Skeletal muscle tissue (tissue), 4 donors: Measurements from ENCODE around the gene TESMIN. TPM values are rescaled to one million over a fixed set of nuclear protein-coding genes. Genes with fewer than 3 reads are reported as not detected.

Experiments
- H3K27ac ChIP-seq: one replicate; pipeline ENCODE4 v1.7.0; 2013; ENCODE audit warnings: mild to moderate bottlenecking, low read depth, low read length, inconsistent platforms
- H3K27me3 ChIP-seq, 3 donors: one replicate each; pipeline ENCODE4 v1.7.0; 2013; ENCODE audit warnings: low read length in 3 of 3; ENCODE audit not compliant: control insufficient read depth in 3 of 3, insufficient read depth in 3 of 3
- H3K36me3 ChIP-seq, 3 donors: one replicate each; pipeline ENCODE4 v1.7.0; 2013; ENCODE audit warnings: low read length in 3 of 3; ENCODE audit not compliant: control insufficient read depth in 3 of 3, insufficient read depth in 3 of 3
- H3K4me1 ChIP-seq, 3 donors: one replicate each; pipeline ENCODE4 v1.7.0; 2013; ENCODE audit warnings: low read length in 3 of 3, mild to moderate bottlenecking in 3 of 3; ENCODE audit not compliant: control insufficient read depth in 3 of 3, insufficient read depth in 3 of 3
- H3K4me3 ChIP-seq, 3 donors: one replicate each; pipeline ENCODE4 v1.7.0; 2013; ENCODE audit warnings: low read length in 3 of 3
- H3K9ac ChIP-seq, 3 donors: one replicate each; pipeline ENCODE4 v1.7.0; 2013; ENCODE audit warnings: low read length in 3 of 3, mild to moderate bottlenecking in 3 of 3, moderate library complexity in 2 of 3, low read depth in 1 of 3
- H3K9me3 ChIP-seq, 3 donors: one replicate each; pipeline ENCODE4 v1.7.0; 2013; ENCODE audit warnings: low read length in 3 of 3; ENCODE audit not compliant: control insufficient read depth in 3 of 3
- total RNA-seq: library from RNA; depleted of rRNA; stranded (reverse); fragments of >200 nt; gene quantifications from one replicate; pipeline ENCODE4 v1.2.3, GENCODE V29; 2014
- donor health status: Osteomylitis.

Gene TESMIN
- total RNA-seq, 1 donor from 2014 or later = not detected

DNA sequence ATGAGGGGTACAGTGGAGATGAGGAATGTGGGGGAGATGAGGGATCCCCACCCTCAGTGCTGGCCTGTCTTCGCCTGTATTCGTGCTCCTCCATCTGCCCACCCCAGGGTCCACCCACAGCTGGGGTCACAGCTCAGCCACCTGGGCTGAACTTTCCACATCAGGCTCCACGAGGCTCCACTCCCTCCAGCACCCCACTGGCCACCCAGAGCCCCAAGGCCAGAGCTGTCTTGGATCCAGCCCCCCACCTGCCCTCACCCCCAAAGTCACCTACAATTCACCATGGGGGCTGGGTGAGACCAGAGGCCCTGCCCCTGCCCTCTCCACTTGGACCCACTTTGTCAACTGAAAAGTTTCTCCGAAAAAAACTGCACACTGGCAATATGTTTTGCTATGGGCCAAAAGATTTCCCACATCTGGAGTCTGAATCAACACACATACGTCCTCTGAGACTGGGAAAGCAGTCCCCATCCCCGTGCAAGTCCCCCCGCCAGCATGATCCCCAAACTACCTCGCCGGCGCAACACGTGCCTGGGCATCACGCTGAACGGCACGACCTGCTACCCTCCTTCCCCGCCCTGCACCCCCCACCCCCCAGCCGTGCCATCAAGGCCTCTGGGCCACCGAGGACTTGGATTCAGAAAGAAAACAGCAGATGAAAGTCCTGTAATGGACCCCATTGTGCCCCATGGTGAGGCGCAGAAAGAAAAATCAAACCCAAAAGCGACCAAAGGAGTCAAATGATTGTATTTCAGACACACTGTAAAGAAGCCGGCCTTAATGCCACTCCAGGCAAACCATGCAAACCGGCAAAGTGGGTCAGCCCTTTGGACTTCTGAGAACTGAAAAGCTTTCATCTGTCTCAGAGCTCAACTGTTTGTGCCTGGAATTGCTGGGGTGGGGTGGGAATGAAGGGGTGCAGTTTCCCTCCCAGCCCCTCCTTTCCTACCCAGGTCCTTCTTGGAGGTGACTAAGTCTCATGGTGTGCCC is 83.5 kb downstream of the TESMIN start:
- peaks cover 26 to 36% (median 31%) of the 10 kb centered on the region in 3 donors for H3K27me3 ChIP-seq
- no peak overlapping the region for H3K9ac ChIP-seq
- no peak overlapping the region for H3K27ac ChIP-seq

DNA sequence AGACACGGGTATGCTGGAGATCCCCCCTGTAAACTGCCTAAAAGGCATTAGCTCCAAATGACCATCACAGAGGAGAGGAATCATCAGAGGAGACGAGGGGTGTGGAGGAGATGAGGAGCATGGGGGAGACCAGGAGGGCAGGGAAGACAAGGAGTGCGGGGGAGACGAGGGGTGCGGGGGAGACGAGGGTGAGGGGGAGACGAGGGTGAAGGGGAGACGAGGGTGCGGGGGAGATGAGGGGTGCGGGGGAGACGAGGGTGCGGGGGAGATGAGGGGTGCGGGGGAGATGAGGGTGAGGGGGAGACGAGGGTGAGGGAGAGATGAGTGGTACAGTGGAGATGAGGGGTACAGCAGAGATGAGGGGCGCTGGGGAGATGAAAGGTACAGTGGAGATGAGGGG is 84.5 kb downstream of the TESMIN start:
- Histone ChIP-seq H3K9me3 (no peaks in the 10 kb centered on the region), H3K4me3 (no peak overlapping the region), H3K36me3 (no peaks in the 10 kb centered on the region), H3K27ac (no peak overlapping the region), H3K9ac (no peak overlapping the region), H3K27me3 (peaks cover 23 to 43% (median 29%) of the 10 kb centered on the region in 3 donors), H3K4me1 (no peaks in the 10 kb centered on the region)

More for the DNA sequence above, 83.5 kb downstream of the TESMIN start:
- Histone ChIP-seq H3K4me1 (no peaks in the 10 kb centered on the region), H3K4me3 (no peak overlapping the region), H3K9me3 (no peaks in the 10 kb centered on the region), H3K36me3 (no peaks in the 10 kb centered on the region)

DNA sequence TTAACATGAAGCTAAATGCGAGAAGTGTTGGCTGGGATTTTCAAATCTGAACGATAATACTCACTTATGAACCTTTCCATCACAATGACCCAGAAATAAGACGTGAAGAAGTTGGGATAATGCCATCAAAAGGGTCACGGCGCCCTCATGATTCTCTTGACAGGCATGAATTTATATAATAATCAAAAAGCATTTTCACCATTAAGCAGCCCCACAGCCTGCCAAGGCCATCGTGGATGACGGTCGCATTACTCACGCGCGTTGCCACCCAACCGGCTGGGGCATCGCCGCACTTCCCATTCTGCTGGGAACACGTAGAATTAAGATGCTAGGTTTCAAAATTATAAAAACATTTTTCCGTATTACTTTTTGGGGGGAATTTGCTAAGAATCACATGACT is 85.9 kb downstream of the TESMIN start:
- H3K27me3 ChIP-seq = peaks cover 29 to 46% (median 33%) of the 10 kb centered on the region in 3 donors
- H3K27ac ChIP-seq = no peak overlapping the region
- H3K4me3 ChIP-seq = no peak overlapping the region
- H3K36me3 ChIP-seq = no peaks in the 10 kb centered on the region
- no peaks in the 10 kb centered on the region for H3K9me3 ChIP-seq
- H3K9ac ChIP-seq = no peak overlapping the region
- no peaks in the 10 kb centered on the region for H3K4me1 ChIP-seq

DNA sequence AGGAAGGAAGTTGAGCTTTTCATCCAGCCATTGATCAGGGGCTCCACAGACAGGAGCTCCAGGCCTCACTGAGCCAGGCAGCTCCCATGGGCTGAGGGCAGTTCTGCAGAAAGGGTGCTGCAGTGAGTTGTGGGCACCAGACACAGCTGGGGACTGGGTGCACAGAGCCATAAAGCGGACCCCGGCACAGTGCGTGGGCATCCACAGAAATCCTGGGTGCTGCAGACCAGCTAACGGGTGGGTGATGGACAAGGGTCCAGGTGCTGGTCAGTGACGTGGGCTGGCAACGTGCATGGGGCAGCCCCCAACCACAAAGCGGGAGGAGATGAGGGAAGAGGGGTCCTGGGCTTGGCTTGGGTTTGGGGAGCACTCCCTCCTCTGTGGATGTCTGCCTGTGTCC is 86.4 kb downstream of the TESMIN start:
- Histone ChIP-seq H3K27ac (no peak overlapping the region), H3K4me3 (no peak overlapping the region), H3K9ac (no peak overlapping the region), H3K27me3 (peaks cover 28 to 46% (median 35%) of the 10 kb centered on the region in 3 donors), H3K4me1 (no peaks in the 10 kb centered on the region), H3K9me3 (no peaks in the 10 kb centered on the region), H3K36me3 (no peaks in the 10 kb centered on the region)

DNA sequence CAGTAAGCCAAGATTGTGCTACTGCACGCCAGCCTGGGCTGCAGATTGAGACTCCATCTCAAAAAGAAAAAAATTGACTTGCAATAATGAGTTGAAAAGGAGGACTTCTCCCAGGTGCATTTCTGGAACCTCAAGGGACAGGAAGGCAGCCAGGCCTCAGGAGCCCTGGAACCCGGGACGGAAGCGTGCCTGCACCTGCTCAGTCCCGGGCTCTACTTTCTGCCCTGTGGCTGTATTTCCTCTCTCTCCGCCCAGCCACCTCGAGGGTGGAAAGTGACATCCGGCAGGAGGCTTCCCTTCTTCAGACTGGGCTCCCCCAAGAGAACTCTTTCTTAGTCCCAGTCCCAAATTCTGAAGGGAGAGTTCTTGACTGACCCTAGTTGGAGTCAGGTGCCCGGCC is 87.2 kb downstream of the TESMIN start:
- H3K9ac ChIP-seq = no peak overlapping the region

DNA sequence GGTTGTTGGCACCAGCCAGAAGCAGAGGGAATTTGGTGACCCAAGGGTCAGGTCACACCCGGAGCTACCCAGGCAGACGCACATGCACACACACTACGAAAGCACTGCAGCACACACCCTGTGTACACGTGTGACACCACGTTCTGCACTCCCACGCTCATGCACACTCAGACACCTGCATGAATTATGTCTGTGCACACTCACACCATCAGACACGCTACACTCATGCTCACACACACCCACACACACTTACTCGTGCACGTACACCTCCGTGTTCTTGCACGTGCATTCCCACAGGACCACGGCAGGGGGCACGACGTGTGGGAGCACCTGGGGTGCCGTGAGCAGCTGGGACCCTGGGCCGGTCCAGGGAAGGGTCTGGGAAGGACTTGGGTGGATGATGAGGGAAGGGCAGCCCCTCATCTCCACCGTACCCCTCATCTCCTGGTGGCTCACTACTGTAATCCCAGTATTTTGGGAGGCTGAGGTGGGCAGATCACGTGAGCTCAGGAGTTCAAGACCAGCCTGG is 87.8 kb downstream of the TESMIN start:
- H3K9me3 ChIP-seq = no peaks in the 10 kb centered on the region
- H3K27me3 ChIP-seq = peaks cover 25 to 39% (median 35%) of the 10 kb centered on the region in 3 donors
- H3K4me3 ChIP-seq = no peak overlapping the region
- no peaks in the 10 kb centered on the region for H3K36me3 ChIP-seq
- no peak overlapping the region for H3K27ac ChIP-seq
- peaks cover 3 to 6% (median 5%) of the 10 kb centered on the region in 3 donors for H3K4me1 ChIP-seq
- H3K9ac ChIP-seq = no peak overlapping the region

More for the DNA sequence above, 87.2 kb downstream of the TESMIN start:
- Histone ChIP-seq H3K36me3 (no peaks in the 10 kb centered on the region), H3K27me3 (peaks cover 25 to 40% (median 35%) of the 10 kb centered on the region in 3 donors), H3K27ac (no peak overlapping the region), H3K4me1 (peaks cover 3 to 5% (median 4%) of the 10 kb centered on the region in 3 donors), H3K9me3 (no peaks in the 10 kb centered on the region), H3K4me3 (no peak overlapping the region)

DNA sequence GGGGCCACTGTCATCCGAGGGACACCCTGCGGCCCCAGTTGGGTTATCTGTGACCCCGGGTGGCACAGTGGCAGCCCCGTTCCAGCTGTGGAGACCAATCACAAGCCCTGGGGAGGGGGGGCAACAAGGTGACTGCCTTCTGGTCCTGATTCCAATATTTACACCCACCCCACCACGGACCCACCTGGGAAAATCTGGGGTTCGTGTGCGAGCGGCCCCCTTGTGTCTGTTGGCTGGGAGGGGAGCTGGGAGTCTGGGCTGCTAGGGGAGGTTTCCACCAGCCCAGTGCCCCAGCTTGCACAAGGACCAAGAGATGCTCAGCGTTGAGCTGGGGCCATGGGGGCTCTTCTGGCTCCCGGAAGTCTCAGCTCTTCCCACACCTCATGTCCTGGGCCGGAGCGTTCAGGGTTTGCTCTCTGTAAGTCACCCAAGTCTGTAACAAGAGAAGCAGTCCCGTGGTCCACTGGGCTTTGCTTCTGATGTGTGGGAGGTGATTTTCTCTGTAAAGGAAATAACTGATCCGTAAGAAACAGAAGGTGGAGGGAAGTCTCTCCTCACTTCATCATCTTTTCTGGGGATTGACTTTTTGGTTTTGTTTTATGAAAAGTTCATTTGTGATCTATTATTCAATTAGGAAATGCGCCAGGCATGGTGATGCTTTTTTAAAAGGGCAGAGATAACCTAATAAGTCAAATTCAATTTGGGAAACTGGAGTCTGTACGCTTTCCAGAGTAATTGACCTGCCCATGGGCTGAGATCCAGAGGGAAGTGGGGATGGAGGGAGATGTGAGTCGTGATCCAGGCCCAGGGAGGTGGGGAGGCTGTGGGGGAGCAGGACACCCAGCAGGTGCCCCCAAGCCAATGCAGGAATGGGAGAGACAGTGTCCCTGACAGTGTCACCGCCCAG is 89.4 kb downstream of the TESMIN start:
- Histone ChIP-seq H3K27ac (no peak overlapping the region), H3K9ac (no peak overlapping the region), H3K4me3 (no peak overlapping the region), H3K27me3 (peaks cover 25 to 48% (median 35%) of the 10 kb centered on the region in 3 donors), H3K9me3 (no peaks in the 10 kb centered on the region), H3K4me1 (peaks cover 3 to 6% (median 5%) of the 10 kb centered on the region in 3 donors), H3K36me3 (no peaks in the 10 kb centered on the region)

DNA sequence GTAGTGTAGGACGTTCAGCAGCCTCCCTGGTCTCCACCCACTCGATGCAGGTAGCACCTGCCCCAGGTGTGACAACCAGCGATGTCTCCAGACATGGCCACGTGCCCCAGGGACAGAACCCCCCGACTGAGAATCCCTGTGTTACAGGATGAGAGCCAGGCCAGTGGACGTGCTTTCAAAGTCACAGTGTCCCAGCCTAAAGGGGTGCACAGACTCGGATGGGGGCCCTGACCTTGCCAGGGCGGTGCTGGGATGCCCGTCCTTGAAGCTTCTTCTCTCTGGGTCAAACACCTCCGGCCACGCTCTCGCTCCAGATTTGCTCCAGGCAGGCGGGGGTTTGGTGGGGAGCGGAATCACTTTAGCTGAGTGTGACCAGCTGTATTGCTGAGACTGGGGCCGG is 90.3 kb downstream of the TESMIN start:
- Histone ChIP-seq H3K9me3 (no peaks in the 10 kb centered on the region), H3K9ac (no peak overlapping the region), H3K27ac (no peak overlapping the region), H3K4me1 (peaks cover 3 to 6% (median 5%) of the 10 kb centered on the region in 3 donors), H3K27me3 (peaks cover 17 to 40% (median 31%) of the 10 kb centered on the region in 3 donors), H3K36me3 (no peaks in the 10 kb centered on the region), H3K4me3 (no peak overlapping the region)

DNA sequence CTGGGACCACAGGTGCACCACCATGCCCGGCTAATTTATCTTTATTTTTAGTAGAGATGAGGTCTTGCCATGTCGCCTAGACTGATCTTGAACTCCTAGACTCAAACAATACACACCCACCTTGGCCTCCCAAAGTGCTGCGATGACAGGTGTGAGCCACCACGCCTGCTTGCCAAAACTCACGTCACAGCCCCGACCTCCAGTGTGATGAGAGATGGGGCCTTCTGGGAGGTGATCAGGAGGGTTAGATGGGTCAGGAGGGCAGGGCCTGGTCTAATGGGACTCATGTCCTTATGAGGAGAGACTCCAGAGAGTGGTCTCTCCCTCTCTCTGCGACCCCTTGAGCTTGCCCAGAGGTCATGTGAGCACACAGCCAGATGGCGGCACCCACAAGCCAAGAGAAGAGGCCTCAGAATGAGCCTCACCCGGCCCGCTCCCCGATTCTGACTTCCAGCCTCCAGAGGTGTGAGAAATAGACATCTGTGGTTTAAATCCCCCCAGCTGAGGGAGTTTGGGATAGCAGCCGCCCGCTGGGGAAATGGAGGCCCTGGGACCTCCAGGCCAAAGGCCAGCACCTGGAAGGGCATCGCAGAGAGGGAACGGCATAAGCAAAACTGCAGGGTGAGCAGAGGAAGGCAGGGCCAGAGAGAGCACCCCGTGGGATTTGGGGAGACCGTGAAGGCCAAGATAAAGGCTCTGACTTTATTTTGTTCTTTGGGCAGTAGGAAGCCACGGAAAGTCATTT is 91.1 kb downstream of the TESMIN start:
- Histone ChIP-seq H3K27ac (no peak overlapping the region), H3K4me3 (no peak overlapping the region), H3K9me3 (no peaks in the 10 kb centered on the region), H3K4me1 (peaks cover 3 to 6% (median 5%) of the 10 kb centered on the region in 3 donors), H3K27me3 (peaks cover 14 to 40% (median 29%) of the 10 kb centered on the region in 3 donors), H3K9ac (no peak overlapping the region), H3K36me3 (no peaks in the 10 kb centered on the region)
